Prostate gland (tissue), 2 donors: ENCODE measurements around the gene PCDHGB5. TPM values are rescaled to one million over a fixed set of nuclear protein-coding genes. Genes with fewer than 3 reads are reported as not detected.
"Not testable (repeated sequence)": the region's sequence is repeated elsewhere in the genome, so short reads cannot be mapped to it uniquely, and the experiment has no call there.

Experiments
- DNase-seq: peaks from one replicate; pipeline ENCODE4 v3.0.0-alpha.2; 2019; ENCODE audit warnings: low spot score
- H3K27ac ChIP-seq, 2 donors: fragments of 200-600 bp; sonication (generic); 2 replicates each; pipeline ENCODE4 v1.5.1; 2017 to 2019
- H3K27me3 ChIP-seq: fragments of 200-600 bp; sonication (generic); replicated peaks from 2 replicates; pipeline ENCODE4 v1.5.1; 2019; ENCODE audit not compliant: insufficient read depth
- H3K36me3 ChIP-seq, 2 donors: fragments of 200-600 bp; sonication (generic); 1 replicate in 1 of 2; 2 replicates in 1 of 2; pipeline versions ENCODE4 v1.5.1 to v1.8.1; 2017 to 2019
- H3K4me1 ChIP-seq: fragments of 200-600 bp; sonication (generic); replicated peaks from 2 replicates; pipeline ENCODE4 v1.5.1; 2019
- H3K4me3 ChIP-seq, 2 donors: fragments of 200-600 bp; sonication (generic); 2 replicates each; pipeline ENCODE4 v1.5.1; 2017 to 2019
- H3K9me3 ChIP-seq: fragments of 200-600 bp; sonication (generic); 2 replicates; pipeline ENCODE4 v1.5.1; 2017
- CTCF ChIP-seq, 4 experiments: fragments of 200-600 bp in 2 of 4; fragments of 450-650 bp in 2 of 4; sonication (generic) in 2 of 4; IDR thresholded peaks; 1 replicate in 3 of 4; 2 replicates in 1 of 4; pipeline ENCODE4 v1.5.1; 2016 to 2019; ENCODE audit warnings: antibody characterized with exemption in 4 of 4, mild to moderate bottlenecking in 2 of 4, moderate library complexity in 2 of 4
- POLR2A ChIP-seq: fragments of 450-650 bp; IDR thresholded peaks from one replicate; pipeline ENCODE4 v1.6.1; 2016; ENCODE audit warnings: antibody characterized with exemption, mild to moderate bottlenecking
- POLR2AphosphoS5 ChIP-seq: sonication (generic); formaldehyde crosslinking; IDR thresholded peaks from one replicate; pipeline ENCODE4 v1.6.1; 2017; ENCODE audit warnings: antibody characterized with exemption
- WGBS: methylation state at CpG from one replicate; pipeline ENCODE4 v1.1.5; 2018; 5-methylcytosine and 5-hydroxymethylcytosine counted together
- intact Hi-C: fragments of 100-400 bp; cut with DNase I; formaldehyde crosslinking; loops from one replicate; pipeline ENCODE4 v1.14.2; 2022
- total RNA-seq, 2 donors: library from RNA; depleted of rRNA; stranded (reverse); fragments of >200 nt; gene quantifications; one replicate each; pipeline ENCODE4 v1.1.0, GENCODE V29; 2016

PCDHGB5 gene
- total RNA-seq, 2 donors from 2014 or later = 7.9 to 24.5 TPM

DNA sequence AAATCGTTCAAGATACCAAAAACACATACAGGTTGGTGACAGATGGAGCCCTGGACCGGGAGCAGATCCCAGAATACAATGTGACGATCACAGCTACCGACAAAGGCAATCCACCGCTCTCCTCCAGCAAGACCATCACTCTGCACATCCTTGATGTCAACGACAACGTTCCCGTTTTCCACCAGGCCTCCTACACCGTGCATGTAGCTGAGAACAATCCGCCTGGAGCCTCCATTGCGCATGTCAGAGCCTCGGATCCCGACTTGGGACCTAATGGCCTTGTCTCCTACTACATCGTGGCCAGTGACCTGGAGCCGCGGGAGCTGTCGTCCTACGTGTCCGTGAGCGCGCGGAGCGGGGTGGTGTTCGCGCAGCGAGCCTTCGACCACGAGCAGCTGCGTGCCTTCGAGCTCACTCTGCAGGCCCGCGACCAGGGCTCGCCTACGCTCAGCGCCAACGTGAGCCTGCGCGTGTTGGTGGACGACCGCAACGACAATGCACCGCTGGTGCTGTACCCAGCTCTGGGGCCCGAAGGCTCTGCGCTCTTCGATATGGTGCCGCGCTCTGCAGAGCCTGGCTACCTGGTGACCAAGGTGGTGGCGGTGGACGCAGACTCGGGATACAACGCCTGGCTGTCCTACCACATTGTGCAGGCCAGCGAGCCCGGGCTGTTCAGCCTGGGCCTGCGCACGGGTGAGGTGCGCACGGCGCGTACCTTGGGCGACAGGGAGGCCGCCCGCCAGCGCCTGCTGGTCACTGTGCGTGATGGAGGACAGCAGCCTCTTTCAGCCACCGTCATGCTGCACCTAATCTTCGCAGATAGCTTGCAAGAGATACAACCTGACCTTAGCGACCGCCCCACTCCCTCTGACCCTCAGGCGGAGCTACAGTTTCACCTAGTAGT is 25.9 kb upstream of the PCDHGB5 start:
- 18% methylated on average over 41 of the region's 69 CpGs for WGBS
- H3K36me3 ChIP-seq = no peaks in the 10 kb centered on the region
- no peaks in the 10 kb centered on the region for H3K4me1 ChIP-seq
- H3K27ac ChIP-seq = no peak overlapping the region
- intact Hi-C loops = no loop called here
- TF ChIP-seq POLR2A (no peak), POLR2AphosphoS5 (no peak), CTCF (IDR thresholded peaks at IDR 0.05) (no peak)
- no peak overlapping the region for H3K4me3 ChIP-seq
- no peak for DNase-seq
- H3K27me3 ChIP-seq = peaks cover 4% of the 10 kb centered on the region
- no peaks in the 10 kb centered on the region for H3K9me3 ChIP-seq

GRCh38 chr5:141373673-141374317 is 24.0 kb upstream of the PCDHGB5 start, which contains the start of gene PCDHGA6:
TSS of gene PCDHGA6 (plus strand) at chr5:141373891. CDS start at chr5:141374084, 193 bp downstream.
- Histone ChIP-seq H3K4me3 (no peak within 1 kb of the TSS), H3K36me3 (no peaks in the 10 kb centered on the region), H3K4me1 (no peaks in the 10 kb centered on the region), H3K9me3 (no peaks in the 10 kb centered on the region), H3K27me3 (peaks cover 4% of the 10 kb centered on the region), H3K27ac (no peak within 1 kb of the TSS)
- 13% methylated on average over 27 of the region's 27 CpGs for WGBS
- intact Hi-C loops = no loop called here
- TF ChIP-seq CTCF (IDR thresholded peaks at IDR 0.05) (peak in 2 of 4 experiments; percentile 10 to 17), POLR2A (no peak)
- DNase-seq = no peak

DNA sequence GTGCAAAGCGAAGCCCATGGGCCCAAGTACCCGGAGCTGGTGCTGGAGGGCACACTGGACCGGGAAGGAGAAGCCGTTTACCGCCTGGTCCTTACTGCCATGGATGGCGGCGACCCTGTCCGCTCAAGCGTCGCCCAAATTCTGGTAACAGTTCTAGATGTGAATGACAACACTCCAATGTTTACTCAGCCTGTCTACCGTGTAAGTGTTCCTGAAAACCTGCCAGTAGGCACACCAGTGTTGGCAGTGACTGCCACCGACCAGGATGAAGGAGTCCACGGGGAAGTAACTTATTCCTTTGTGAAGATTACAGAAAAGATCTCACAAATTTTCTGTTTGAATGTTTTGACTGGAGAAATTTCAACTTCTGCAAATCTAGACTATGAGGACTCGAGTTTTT is 23.1 kb upstream of the PCDHGB5 start:
- H3K4me3 ChIP-seq = no peak overlapping the region
- no peaks in the 10 kb centered on the region for H3K9me3 ChIP-seq
- no peaks in the 10 kb centered on the region for H3K36me3 ChIP-seq
- H3K4me1 ChIP-seq = no peaks in the 10 kb centered on the region
- intact Hi-C loops = no loop called here
- no peak for DNase-seq
- peaks cover 4% of the 10 kb centered on the region for H3K27me3 ChIP-seq
- 39% methylated on average over 14 of the region's 14 CpGs for WGBS
- TF ChIP-seq POLR2AphosphoS5 (no peak), POLR2A (no peak), CTCF (IDR thresholded peaks at IDR 0.05) (no peak)
- H3K27ac ChIP-seq = no peak overlapping the region

GRCh38 chr5:141375444-141376155 is 22.1 kb upstream of the PCDHGB5 start:
- H3K27me3 ChIP-seq, H3K9me3 ChIP-seq, H3K4me3 ChIP-seq, H3K27ac ChIP-seq, intact Hi-C loops, H3K4me1 ChIP-seq, H3K36me3 ChIP-seq, DNase-seq: not testable (repeated sequence)
- 29% methylated on average over 8 of the region's 48 CpGs for WGBS
